Endothelial cell of umbilical vein (primary cell): ENCODE results near the gene PLRG1.
"Not testable (repeated sequence)": the region's sequence is repeated elsewhere in the genome, so short reads cannot be mapped to it uniquely, and the experiment has no call there.

ENCODE experiments used
- CTCF ChIP-seq, 2 donors: IDR thresholded peaks; 1 replicate in 1 of 2; 2 replicates in 1 of 2; pipeline ENCODE4 v1.5.1; 2011; ENCODE audit warnings: low read length in 2 of 2, mild to moderate bottlenecking in 2 of 2, moderate library complexity in 2 of 2, control low read depth in 1 of 2, inconsistent platforms in 1 of 2, low read depth in 1 of 2; ENCODE audit not compliant: insufficient read depth in 1 of 2; ENCODE audit errors: extremely low read depth in 1 of 2
- EZH2 ChIP-seq: IDR thresholded peaks from 2 replicates; pipeline ENCODE4 v1.6.1; 2012; ENCODE audit warnings: borderline replicate concordance, low read depth, mild to moderate bottlenecking, moderate library complexity, low read length, inconsistent platforms; ENCODE audit not compliant: severe bottlenecking
- POLR2A ChIP-seq: IDR thresholded peaks from 2 replicates; pipeline ENCODE4 v1.6.1; 2012; ENCODE audit warnings: low read depth, mild to moderate bottlenecking, control low read depth, low read length

- not testable (repeated sequence) for TF ChIP-seq CTCF (IDR thresholded peaks at IDR 0.05; ENCODE audit: extremely low read depth in 1 of 2, insufficient read depth in 1 of 2, low read depth in 1 of 2, low read length in 2 of 2); POLR2A; EZH2
Measured at GRCh38 chr4:154597281-154597680, 47.1 kb upstream of the PLRG1 start.
